H1 (cell line): ENCODE results near the gene SMIM44. TPM values are rescaled to one million over a fixed set of nuclear protein-coding genes. Genes with fewer than 3 reads are reported as not detected.
A peak's percentile ranks its signal among the peaks of the same experiment; 100 is the strongest.

ENCODE experiments used
- CTCF ChIA-PET: fragments of 300-600 bp; sonication (Branson Sonifier 250); formaldehyde crosslinking; loops from one replicate; lab custom pipeline; 2021; ENCODE audit not compliant: partially characterized antibody; lab: Charles Lee
- POLR2A ChIA-PET: fragments of 300-600 bp; sonication (Branson Sonifier 250); formaldehyde crosslinking; loops from one replicate; lab custom pipeline; 2021; ENCODE audit warnings: inconsistent platforms; ENCODE audit not compliant: partially characterized antibody; lab: Charles Lee
- DNase-seq, 2 experiments: peaks; one replicate each; pipeline versions ENCODE4 v3.0.0 to v3.0.0-alpha.2; 2010 to 2022; ENCODE audit warnings: low spot score in 2 of 2, low read depth in 1 of 2, mixed read lengths in 1 of 2
- FAIRE-seq: peaks from 2 replicates; lab custom pipeline; 2011; peaks lifted over from hg19 to GRCh38; lab: Jason Lieb, UNC
- H2AFZ ChIP-seq: 2 replicates; pipeline ENCODE4 v1.8.1; 2012; ENCODE audit warnings: low read length, inconsistent platforms
- H2AK5ac ChIP-seq: 2 replicates; pipeline ENCODE4 v1.6.1; 2013; ENCODE audit warnings: low read depth, low read length
- H2BK120ac ChIP-seq: replicated peaks from 2 replicates; pipeline ENCODE3; 2013; ENCODE audit warnings: low read depth, low read length, inconsistent platforms
- H2BK12ac ChIP-seq: 2 replicates; pipeline ENCODE4 v1.6.1; 2013; ENCODE audit warnings: low read depth, low read length
- H2BK15ac ChIP-seq: 2 replicates; pipeline ENCODE4 v1.6.1; 2013; ENCODE audit warnings: low read length
- H2BK20ac ChIP-seq: 2 replicates; pipeline ENCODE4 v1.6.1; 2013; ENCODE audit warnings: low read length
- H2BK5ac ChIP-seq: 2 replicates; pipeline ENCODE4 v1.6.1; 2013; ENCODE audit warnings: low read depth, low read length
- H3K14ac ChIP-seq: 2 replicates; pipeline ENCODE4 v1.6.1; 2013; ENCODE audit warnings: inconsistent platforms; ENCODE audit not compliant: insufficient read length
- H3K18ac ChIP-seq: 2 replicates; pipeline ENCODE4 v1.6.1; 2013; ENCODE audit warnings: low read length; ENCODE audit errors: extremely low read depth
- H3K23ac ChIP-seq: 2 replicates; pipeline ENCODE4 v1.6.1; 2013; ENCODE audit warnings: inconsistent platforms; ENCODE audit not compliant: insufficient read length
- H3K23me2 ChIP-seq: 2 replicates; pipeline ENCODE4 v1.6.1; 2013; ENCODE audit warnings: low read depth, low read length
- H3K27ac ChIP-seq: 2 replicates; pipeline ENCODE4 v1.6.1; 2011; ENCODE audit warnings: low read depth, low read length, inconsistent platforms
- H3K27me3 ChIP-seq, 4 experiments: replicated peaks in 1 of 4; 1 replicate in 1 of 4; 2 replicates in 3 of 4; pipeline versions ENCODE4 v1.6.1 to v1.8.1; 2011 to 2013; ENCODE audit warnings: low read length in 3 of 4, mild to moderate bottlenecking in 3 of 4, inconsistent platforms in 2 of 4, mixed read lengths in 2 of 4, moderate library complexity in 1 of 4; ENCODE audit not compliant: control insufficient read depth in 3 of 4, insufficient read depth in 3 of 4; ENCODE audit errors: extremely low read depth in 1 of 4
- H3K36me3 ChIP-seq, 4 experiments: 2 replicates each; pipeline versions ENCODE4 v1.6.1 to v1.8.1; 2011 to 2013; ENCODE audit warnings: mild to moderate bottlenecking in 4 of 4, low read length in 3 of 4, moderate library complexity in 2 of 4, control low read depth in 1 of 4, inconsistent platforms in 1 of 4; ENCODE audit not compliant: insufficient read depth in 4 of 4, control insufficient read depth in 2 of 4
- H3K4ac ChIP-seq: replicated peaks from 2 replicates; pipeline ENCODE3; 2013; ENCODE audit warnings: low read length, low read depth, mixed read lengths, inconsistent platforms; ENCODE audit not compliant: insufficient read length
- H3K4me1 ChIP-seq, 4 experiments: replicated peaks in 1 of 4; 1 replicate in 1 of 4; 2 replicates in 3 of 4; pipeline versions ENCODE4 v1.6.1 to v1.8.1; 2011 to 2013; ENCODE audit warnings: low read length in 3 of 4, inconsistent platforms in 2 of 4, mixed read lengths in 1 of 4; ENCODE audit not compliant: insufficient read depth in 4 of 4, control insufficient read depth in 3 of 4
- H3K4me2 ChIP-seq, 2 experiments: 2 replicates each; pipeline versions ENCODE4 v1.6.1 to v1.8.1; 2011 to 2013; ENCODE audit warnings: low read depth in 2 of 2, low read length in 2 of 2, control low read depth in 1 of 2, inconsistent platforms in 1 of 2, mild to moderate bottlenecking in 1 of 2; ENCODE audit not compliant: insufficient read depth in 1 of 2
- H3K4me3 ChIP-seq, 4 experiments: fragments of 200-600, 300-600 bp in 1 of 4; sonication (generic), shearing (Covaris generic), sonication (Bioruptor Twin) in 1 of 4; 2 replicates each; pipeline versions ENCODE4 v1.5.1 to v1.8.1; 2011 to 2016; ENCODE audit warnings: low read length in 4 of 4, low read depth in 3 of 4, control low read depth in 2 of 4, inconsistent platforms in 2 of 4, mild to moderate bottlenecking in 2 of 4, mixed read lengths in 1 of 4, moderate library complexity in 1 of 4; ENCODE audit not compliant: insufficient read depth in 2 of 4; ENCODE audit errors: extremely low read depth in 1 of 4
- H3K56ac ChIP-seq: replicated peaks from 2 replicates; pipeline ENCODE3; 2013; ENCODE audit warnings: low read depth, mild to moderate bottlenecking, mixed read lengths, low read length, inconsistent platforms; ENCODE audit not compliant: insufficient read length
- H3K79me1 ChIP-seq: 2 replicates; pipeline ENCODE4 v1.6.1; 2013; ENCODE audit warnings: low read depth, low read length, control low read depth
- H3K79me2 ChIP-seq, 2 experiments: 2 replicates each; pipeline versions ENCODE4 v1.6.1 to v1.8.1; 2012 to 2013; ENCODE audit warnings: low read length in 2 of 2, mild to moderate bottlenecking in 2 of 2, inconsistent platforms in 1 of 2; ENCODE audit not compliant: insufficient read depth in 2 of 2, control insufficient read depth in 1 of 2
- H3K9ac ChIP-seq, 4 experiments: replicated peaks in 1 of 4; 1 replicate in 1 of 4; 2 replicates in 3 of 4; pipeline versions ENCODE4 v1.6.1 to v1.8.1; 2011 to 2013; ENCODE audit warnings: low read depth in 3 of 4, low read length in 3 of 4, control low read depth in 2 of 4, mild to moderate bottlenecking in 2 of 4, moderate library complexity in 2 of 4, inconsistent platforms in 1 of 4; ENCODE audit errors: extremely low read depth in 1 of 4
- H3K9me3 ChIP-seq, 2 experiments: 2 replicates each; pipeline versions ENCODE4 v1.6.1 to v1.8.1; 2012 to 2013; ENCODE audit warnings: mild to moderate bottlenecking in 2 of 2, moderate library complexity in 2 of 2, control low read depth in 1 of 2, inconsistent platforms in 1 of 2, low read depth in 1 of 2, low read length in 1 of 2, mixed read lengths in 1 of 2; ENCODE audit not compliant: insufficient read depth in 2 of 2
- H4K20me1 ChIP-seq, 2 experiments: replicated peaks in 1 of 2; 2 replicates each; pipeline versions ENCODE3 to v1.8.1; 2011 to 2013; ENCODE audit warnings: inconsistent platforms in 2 of 2, low read length in 2 of 2, mild to moderate bottlenecking in 1 of 2; ENCODE audit not compliant: insufficient read depth in 2 of 2, control insufficient read depth in 1 of 2
- H4K5ac ChIP-seq: 2 replicates; pipeline ENCODE4 v1.6.1; 2013; ENCODE audit warnings: low read length, low read depth, mixed read lengths, inconsistent platforms; ENCODE audit not compliant: insufficient read length
- H4K8ac ChIP-seq: 2 replicates; pipeline ENCODE4 v1.8.0; 2013; ENCODE audit warnings: mild to moderate bottlenecking, moderate library complexity, low read length, inconsistent platforms; ENCODE audit not compliant: insufficient read depth; ENCODE audit errors: extremely low read depth
- H4K91ac ChIP-seq: replicated peaks from 2 replicates; pipeline ENCODE3; 2013; ENCODE audit warnings: low read length, mixed read lengths, inconsistent platforms; ENCODE audit not compliant: insufficient read length
- CREB1 ChIP-seq: IDR thresholded peaks from 2 replicates; pipeline ENCODE4 v1.6.1; 2012; ENCODE audit warnings: inconsistent platforms
- EGR1 ChIP-seq: IDR thresholded peaks from 2 replicates; pipeline ENCODE4 v1.6.1; 2011; ENCODE audit warnings: low read depth, low read length, borderline replicate concordance
- EP300 ChIP-seq, 2 experiments: IDR thresholded peaks; 1 replicate in 1 of 2; 2 replicates in 1 of 2; pipeline ENCODE4 v1.6.1; 2011 to 2012; ENCODE audit warnings: low read depth in 2 of 2, low read length in 2 of 2, mild to moderate bottlenecking in 2 of 2, borderline replicate concordance in 1 of 2, inconsistent platforms in 1 of 2, moderate library complexity in 1 of 2
- GABPA ChIP-seq: IDR thresholded peaks from 2 replicates; pipeline ENCODE4 v1.6.1; 2011; ENCODE audit warnings: mild to moderate bottlenecking, low read length, moderate library complexity, borderline replicate concordance; ENCODE audit not compliant: insufficient read depth
- HDAC6 ChIP-seq: IDR thresholded peaks from one replicate; pipeline ENCODE4 v1.7.1; 2012; ENCODE audit warnings: low read depth, mild to moderate bottlenecking, inconsistent platforms, low read length, moderate library complexity
- POLR2A ChIP-seq, 2 experiments: IDR thresholded peaks; 1 replicate in 1 of 2; 2 replicates in 1 of 2; pipeline ENCODE4 v1.6.1; 2011; ENCODE audit warnings: low read depth in 2 of 2, low read length in 2 of 2, mild to moderate bottlenecking in 2 of 2; ENCODE audit errors: control extremely low read depth in 1 of 2
- SIN3A ChIP-seq, 2 experiments: IDR thresholded peaks in 1 of 2; conservative IDR thresholded peaks in 1 of 2; 2 replicates each; pipeline ENCODE4 v1.6.1; 2011 to 2012; ENCODE audit warnings: low read length in 2 of 2, improper control_type of control experiment in 1 of 2, low read depth in 1 of 2, mild to moderate bottlenecking in 1 of 2
- SRF ChIP-seq: IDR thresholded peaks from 2 replicates; pipeline ENCODE4 v1.6.1; 2011; ENCODE audit warnings: mild to moderate bottlenecking, low read depth, low read length, moderate library complexity
- WGBS, 2 experiments: shearing (Covaris generic) in 1 of 2; methylation state at CpG; one replicate each; pipeline versions ENCODE4 v1.1.6 to v1.1.7; 2013 to 2015; ENCODE audit warnings: low lambda C conversion rate in 2 of 2, mixed read lengths in 2 of 2, inconsistent platforms in 1 of 2, low coverage in 1 of 2, missing lambda C conversion rate in 1 of 2; ENCODE audit not compliant: insufficient replicate concordance in 2 of 2, insufficient coverage in 1 of 2, insufficient read length in 1 of 2; ENCODE audit errors: extremely low coverage in 1 of 2, missing lambda C conversion rate in 1 of 2; 5-methylcytosine and 5-hydroxymethylcytosine counted together
- polyA plus RNA-seq, 7 experiments: library from polyadenylated mRNA; depleted of rRNA in 3 of 7; stranded (reverse) in 5 of 7; unstranded in 2 of 7; fragments of >200 nt in 5 of 7; fragments of 200-250 nt in 2 of 7; gene quantifications; 1 replicate in 5 of 7; 2 replicates in 1 of 7; 4 replicates in 1 of 7; pipeline versions ENCODE4 v1.2.1 to v1.2.3, GENCODE V29; 2011 to 2013; ENCODE audit warnings: missing spikeins in 2 of 7, mixed read lengths in 2 of 7
- total RNA-seq: library from RNA; stranded (reverse); fragmentation: NEBNext Ultra II Directional; extraction: Animal tissue kit (Norgen Biotek cat#: 25700); gene quantifications from 2 replicates; pipeline ENCODE4 v1.2.1, GENCODE V29; 2021
- TF ChIP-seq, protein P1 (sequence below): IDR thresholded peaks from 2 replicates; pipeline ENCODE4 v1.6.1; 2011; ENCODE audit warnings: low read length, improper control_type of control experiment

SMIM44 gene
- total and polyA plus RNA-seq, 2 of the 8 experiments (the other 6 are each of a cell fraction or from before 2014, with no cell fraction given), result not detected

DNA sequence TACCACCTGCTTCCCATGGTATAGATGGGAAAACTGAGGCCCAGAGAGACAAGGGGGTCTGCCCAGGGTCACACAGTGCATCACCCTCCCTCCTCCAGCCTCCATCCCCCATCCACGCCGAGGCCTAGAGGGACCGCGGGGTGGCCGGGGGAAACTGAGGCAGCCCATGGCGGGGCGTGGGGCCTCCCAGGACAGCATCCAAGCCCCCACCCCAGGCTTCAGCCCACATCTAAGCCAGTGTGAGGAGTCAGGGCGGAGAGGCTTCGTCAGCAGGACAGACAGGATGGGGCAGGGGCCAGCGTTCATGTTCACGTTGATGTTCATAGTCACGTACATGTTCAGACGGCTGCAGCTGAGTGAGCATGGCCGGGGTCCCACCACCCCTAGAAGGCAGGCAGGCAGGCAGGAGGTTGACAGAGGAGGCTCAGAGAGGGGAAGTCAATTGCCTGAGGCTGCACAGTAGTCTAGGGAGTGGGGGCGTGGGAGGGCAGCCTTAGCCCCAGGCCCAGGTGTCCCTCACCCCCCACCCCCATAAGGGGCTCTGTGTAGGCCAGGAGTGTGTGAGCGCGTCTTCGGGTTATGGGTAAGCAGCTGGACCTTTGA lies 26.2 kb downstream of the SMIM44 start:
- H2BK15ac ChIP-seq, result no peak overlapping the region
- ChIA-PET CTCF (interaction anchor here (0.7 to 1.8 kb wide), 5 partner anchors 11 to 96 kb away, joined by 3 to 6 read pairs (median 4); no protein-coding TSS in a partner anchor), POLR2A (interaction anchor here (0.6 kb wide), 1 partner anchor 15 kb away, joined by 3 read pairs; no protein-coding TSS in a partner anchor)
- H3K27ac ChIP-seq, result no peak overlapping the region
- FAIRE-seq, result no peak
- H3K18ac ChIP-seq, result no peak overlapping the region; the same call in 1 of the 2 replicates
- H2BK12ac ChIP-seq, result no peak overlapping the region; the same call in 1 of the 2 replicates
- no peak overlapping the region for H3K4me2 ChIP-seq
- H3K79me2 ChIP-seq, result no peaks in the 10 kb centered on the region
- H4K8ac ChIP-seq, result no peak overlapping the region
- peaks cover 3 to 7% of the 10 kb centered on the region in 2 experiments for H4K20me1 ChIP-seq
- H3K27me3 ChIP-seq, result peaks cover 6 to 35% (median 25%) of the 10 kb centered on the region in 4 experiments
- H2BK5ac ChIP-seq, result no peak overlapping the region
- peak overlapping the region; percentile 15; the same call in 1 of the 2 replicates for H2AK5ac ChIP-seq
- H2BK20ac ChIP-seq, result no peak overlapping the region
- no peak overlapping the region for H3K4ac ChIP-seq
- H3K4me1 ChIP-seq, result peaks cover 0 to 24% (median 9%) of the 10 kb centered on the region in 4 experiments; a peak in 6 of 7 replicates
- H4K91ac ChIP-seq, result no peak overlapping the region
- H3K9ac ChIP-seq, result no peak overlapping the region
- no peak for DNase-seq
- no peak overlapping the region for H3K14ac ChIP-seq
- H3K23me2 ChIP-seq, result peaks cover 4% of the 10 kb centered on the region; the same call in 1 of the 2 replicates
- H4K5ac ChIP-seq, result no peak overlapping the region
- H3K4me3 ChIP-seq, result no peak overlapping the region
- H2BK120ac ChIP-seq, result no peak overlapping the region
- no peaks in the 10 kb centered on the region for H3K36me3 ChIP-seq
- WGBS, 2 experiments, result 80% methylated on average over 17 of the region's 18 CpGs; no CpG with 5 or more reads in 1 of the 2 experiments
- no peak overlapping the region for H3K23ac ChIP-seq
- no peaks in the 10 kb centered on the region for H3K79me1 ChIP-seq
- no peak overlapping the region for H2AFZ ChIP-seq
- H3K9me3 ChIP-seq, result no peaks in the 10 kb centered on the region
- no peak overlapping the region for H3K56ac ChIP-seq
- no peak for TF ChIP-seq SIN3A (conservative IDR thresholded peaks at IDR 0.05 in 1 of 2, IDR thresholded peaks at IDR 0.05 in 1 of 2; ENCODE audit: low read depth in 1 of 2, low read length in 2 of 2)
- no peak for TF ChIP-seq CREB1
- no peak for TF ChIP-seq POLR2A (IDR thresholded peaks at IDR 0.05; ENCODE audit: control extremely low read depth in 1 of 2, low read depth in 2 of 2, low read length in 2 of 2)
- no peak for TF ChIP-seq SRF
- no peak for TF ChIP-seq EP300 (IDR thresholded peaks at IDR 0.05; ENCODE audit: borderline replicate concordance in 1 of 2, low read depth in 2 of 2, low read length in 2 of 2)
- no peak for TF ChIP-seq EGR1
- no peak for TF ChIP-seq GABPA
- TF ChIP-seq, protein P1, sequence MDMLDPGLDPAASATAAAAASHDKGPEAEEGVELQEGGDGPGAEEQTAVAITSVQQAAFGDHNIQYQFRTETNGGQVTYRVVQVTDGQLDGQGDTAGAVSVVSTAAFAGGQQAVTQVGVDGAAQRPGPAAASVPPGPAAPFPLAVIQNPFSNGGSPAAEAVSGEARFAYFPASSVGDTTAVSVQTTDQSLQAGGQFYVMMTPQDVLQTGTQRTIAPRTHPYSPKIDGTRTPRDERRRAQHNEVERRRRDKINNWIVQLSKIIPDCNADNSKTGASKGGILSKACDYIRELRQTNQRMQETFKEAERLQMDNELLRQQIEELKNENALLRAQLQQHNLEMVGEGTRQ, result no peak
- no peak for TF ChIP-seq HDAC6
